GM23338 (cell line): ENCODE results near the gene DNLZ. TPM values are rescaled to one million over a fixed set of nuclear protein-coding genes. Genes with fewer than 3 reads are reported as not detected.

ENCODE experiments used
- ATAC-seq: fragments of 200-7000 bp; cut with Tn5 transposase; 3 replicates; pipeline ENCODE4 v1.9.1; 2020
- DNase-seq: peaks from one replicate; pipeline ENCODE4 v3.0.0-alpha.2; 2015; ENCODE audit warnings: low spot score
- H2AFZ ChIP-seq: fragments of 200-600 bp; sonication (generic); 2 replicates; pipeline ENCODE4 v1.8.0; 2016; ENCODE audit warnings: antibody characterized with exemption, mild to moderate bottlenecking, moderate library complexity
- H3F3A ChIP-seq: fragments of 200-600 bp; sonication (generic); replicated peaks from 2 replicates; pipeline ENCODE4 v1.8.0; 2017; ENCODE audit warnings: antibody characterized with exemption, mixed run types, low read depth
- H3K27ac ChIP-seq: fragments of 200-600 bp; sonication (generic); 2 replicates; pipeline ENCODE4 v1.6.1; 2016; ENCODE audit warnings: low read depth
- H3K27me3 ChIP-seq: fragments of 200-600 bp; sonication (generic); 2 replicates; pipeline ENCODE4 v1.8.0; 2016; ENCODE audit warnings: mild to moderate bottlenecking, mixed run types, moderate library complexity; ENCODE audit not compliant: insufficient read depth
- H3K36me3 ChIP-seq: fragments of 200-600 bp; sonication (generic); 2 replicates; pipeline ENCODE4 v1.8.0; 2016; ENCODE audit warnings: mild to moderate bottlenecking; ENCODE audit not compliant: insufficient read depth
- H3K4me1 ChIP-seq: fragments of 200-600 bp; sonication (generic); 2 replicates; pipeline ENCODE4 v1.8.0; 2016; ENCODE audit warnings: mild to moderate bottlenecking, moderate library complexity; ENCODE audit not compliant: insufficient read depth
- H3K4me2 ChIP-seq: fragments of 200-600 bp; sonication (generic); 2 replicates; pipeline ENCODE4 v1.7.1; 2017; ENCODE audit warnings: mixed run types
- H3K4me3 ChIP-seq: fragments of 200-600 bp; sonication (generic); 2 replicates; pipeline ENCODE4 v1.6.1; 2016; ENCODE audit warnings: mixed run types
- H3K79me2 ChIP-seq: fragments of 200-600 bp; sonication (generic); replicated peaks from 2 replicates; pipeline ENCODE4 v1.8.0; 2017; ENCODE audit warnings: mild to moderate bottlenecking; ENCODE audit not compliant: insufficient read depth
- H3K9me2 ChIP-seq: fragments of 200-600 bp; sonication (generic); 2 replicates; pipeline ENCODE4 v1.8.0; 2017; ENCODE audit not compliant: insufficient read depth
- H4K20me1 ChIP-seq: fragments of 200-600 bp; sonication (generic); replicated peaks from 2 replicates; pipeline ENCODE4 v1.8.0; 2017; ENCODE audit warnings: mild to moderate bottlenecking; ENCODE audit not compliant: insufficient read depth
- H3K27ac Mint-ChIP-seq: 2 replicates; pipeline ENCODE4 v1.8.0; 2020; ENCODE audit warnings: inconsistent platforms, mild to moderate bottlenecking, moderate library complexity, mixed read lengths
- H3K27me3 Mint-ChIP-seq: 3 replicates; pipeline ENCODE4 v1.8.0; 2022; ENCODE audit warnings: low read depth, mild to moderate bottlenecking, moderate library complexity, mixed read lengths, inconsistent platforms; ENCODE audit not compliant: insufficient read depth, poor library complexity
- H3K36me3 Mint-ChIP-seq: 3 replicates; pipeline ENCODE4 v1.8.0; 2021; ENCODE audit warnings: low read depth, mild to moderate bottlenecking, inconsistent platforms, moderate library complexity, mixed read lengths
- H3K4me1 Mint-ChIP-seq: 3 replicates; pipeline ENCODE4 v1.8.0; 2020; ENCODE audit warnings: mild to moderate bottlenecking, inconsistent platforms, mixed read lengths
- H3K4me3 Mint-ChIP-seq: 3 replicates; pipeline ENCODE4 v1.8.0; 2021; ENCODE audit warnings: moderate library complexity, mild to moderate bottlenecking, inconsistent platforms, mixed read lengths
- H3K9me3 Mint-ChIP-seq: 3 replicates; pipeline ENCODE4 v1.8.0; 2020; ENCODE audit warnings: moderate library complexity, mild to moderate bottlenecking, inconsistent platforms, mixed read lengths
- CREB1 ChIP-seq: fragments of 250-450 bp; sonication (Bioruptor Pico); IDR thresholded peaks from 2 replicates; pipeline ENCODE4 v1.5.0; 2020; ENCODE audit warnings: low read depth, mild to moderate bottlenecking, moderate library complexity
- ETS1 ChIP-seq: IDR thresholded peaks from 2 replicates; pipeline ENCODE4 v1.6.1; 2016; ENCODE audit warnings: antibody characterized with exemption
- EZH2 ChIP-seq: fragments of 200-600 bp; sonication (generic); IDR thresholded peaks from one replicate; pipeline ENCODE4 v1.8.0; 2017; ENCODE audit warnings: antibody characterized with exemption, mild to moderate bottlenecking, low read depth; ENCODE audit not compliant: unreplicated experiment
- EZH2phosphoT487 ChIP-seq: fragments of 200-600 bp; sonication (generic); IDR thresholded peaks from one replicate; pipeline ENCODE4 v1.8.1; 2018; ENCODE audit warnings: antibody characterized with exemption; ENCODE audit not compliant: unreplicated experiment
- POLR2AphosphoS5 ChIP-seq: IDR thresholded peaks from 2 replicates; pipeline ENCODE4 v1.6.1; 2016; ENCODE audit warnings: antibody characterized with exemption, low read depth
- REST ChIP-seq: IDR thresholded peaks from one replicate; pipeline ENCODE4 v1.6.1; 2018; ENCODE audit warnings: antibody characterized with exemption; ENCODE audit not compliant: unreplicated experiment
- STAT1 ChIP-seq: IDR thresholded peaks from one replicate; pipeline ENCODE4 v1.6.1; 2016; ENCODE audit warnings: antibody characterized with exemption; ENCODE audit not compliant: unreplicated experiment
- ZNF462 ChIP-seq: fragments of 250-450 bp; sonication (Bioruptor Pico); IDR thresholded peaks from 2 replicates; pipeline ENCODE4 v1.5.0; 2020; ENCODE audit warnings: mild to moderate bottlenecking, moderate library complexity
- polyA plus RNA-seq: library from polyadenylated mRNA; unstranded; fragments of >200 nt; fragmentation: Nextera tagmentation; extraction: Ambion mirVana; gene quantifications from 2 replicates; pipeline ENCODE4 v1.2.1, GENCODE V29; 2016
- total RNA-seq: library from RNA; depleted of rRNA; stranded (reverse); fragments of >200 nt; shearing (Covaris generic); gene quantifications from 2 replicates; pipeline ENCODE4 v1.2.3, GENCODE V29; 2014

DNLZ gene
- total and polyA plus RNA-seq, 2 experiments from 2014 or later = 33.4 to 53.9 TPM

GRCh38 chr9:136323371-136323789, 40.2 kb downstream of the DNLZ start (continued):
- TF ChIP-seq ZNF462 (CRISPR knock-in tag) = no peak

- no peak overlapping the region for H3K27ac ChIP-seq
- TF ChIP-seq EZH2 = no peak
- no peak for TF ChIP-seq CREB1 (CRISPR knock-in tag)
- no peak for TF ChIP-seq POLR2AphosphoS5
- no peak for TF ChIP-seq EZH2phosphoT487
- no peak for TF ChIP-seq REST
- no peak for TF ChIP-seq STAT1
- no peak for TF ChIP-seq ETS1
- Mint-ChIP-seq H3K9me3 (no peaks in the 10 kb centered on the region), H3K27ac (no peak overlapping the region), H3K4me3 (no peak overlapping the region), H3K36me3 (no peaks in the 10 kb centered on the region), H3K4me1 (peaks cover 4% of the 10 kb centered on the region; the same call in 1 of the 3 replicates), H3K27me3 (peaks cover 7% of the 10 kb centered on the region)
- H4K20me1 ChIP-seq = no peaks in the 10 kb centered on the region
- H3K27me3 ChIP-seq = no peaks in the 10 kb centered on the region
- no peak overlapping the region for H3K4me2 ChIP-seq
- no peak for DNase-seq
- peaks cover 11% of the 10 kb centered on the region for H3K4me1 ChIP-seq
- 0 out of 2 replicates have a peak, but pooled peaks cover 3% of the 10 kb centered on the region for H3F3A ChIP-seq
- H2AFZ ChIP-seq = no peak overlapping the region
- H3K79me2 ChIP-seq = no peaks in the 10 kb centered on the region
- no peak overlapping the region for H3K4me3 ChIP-seq
- no peak for ATAC-seq
- no peaks in the 10 kb centered on the region for H3K9me2 ChIP-seq
- no peaks in the 10 kb centered on the region for H3K36me3 ChIP-seq
Observed at GRCh38 chr9:136322756-136323330, 40.7 kb downstream of the DNLZ start.
